GM12891 (cell line): ENCODE results near the gene ETV4.

Source experiments
- PAX5 ChIP-seq: IDR thresholded peaks from 2 replicates; pipeline ENCODE4 v1.6.1; 2011; ENCODE audit warnings: low read length, moderate library complexity, mild to moderate bottlenecking; ENCODE audit not compliant: insufficient read depth, severe bottlenecking
- POLR2A ChIP-seq: IDR thresholded peaks from 2 replicates; pipeline ENCODE4 v1.6.1; 2011; ENCODE audit warnings: low read depth, low read length, control low read depth
- POLR2AphosphoS5 ChIP-seq: IDR thresholded peaks from 2 replicates; pipeline ENCODE4 v1.6.1; 2011; ENCODE audit warnings: low read depth, low read length, control low read depth
- POU2F2 ChIP-seq: IDR thresholded peaks from 2 replicates; pipeline ENCODE4 v1.6.1; 2011; ENCODE audit warnings: low read depth, mild to moderate bottlenecking, control low read depth, low read length, moderate library complexity
- SPI1 ChIP-seq: IDR thresholded peaks from 2 replicates; pipeline ENCODE4 v1.6.1; 2011; ENCODE audit warnings: low read depth, low read length, control low read depth
- TAF1 ChIP-seq: IDR thresholded peaks from 2 replicates; pipeline ENCODE4 v1.6.1; 2011; ENCODE audit warnings: low read depth, low read length, control low read depth

DNA sequence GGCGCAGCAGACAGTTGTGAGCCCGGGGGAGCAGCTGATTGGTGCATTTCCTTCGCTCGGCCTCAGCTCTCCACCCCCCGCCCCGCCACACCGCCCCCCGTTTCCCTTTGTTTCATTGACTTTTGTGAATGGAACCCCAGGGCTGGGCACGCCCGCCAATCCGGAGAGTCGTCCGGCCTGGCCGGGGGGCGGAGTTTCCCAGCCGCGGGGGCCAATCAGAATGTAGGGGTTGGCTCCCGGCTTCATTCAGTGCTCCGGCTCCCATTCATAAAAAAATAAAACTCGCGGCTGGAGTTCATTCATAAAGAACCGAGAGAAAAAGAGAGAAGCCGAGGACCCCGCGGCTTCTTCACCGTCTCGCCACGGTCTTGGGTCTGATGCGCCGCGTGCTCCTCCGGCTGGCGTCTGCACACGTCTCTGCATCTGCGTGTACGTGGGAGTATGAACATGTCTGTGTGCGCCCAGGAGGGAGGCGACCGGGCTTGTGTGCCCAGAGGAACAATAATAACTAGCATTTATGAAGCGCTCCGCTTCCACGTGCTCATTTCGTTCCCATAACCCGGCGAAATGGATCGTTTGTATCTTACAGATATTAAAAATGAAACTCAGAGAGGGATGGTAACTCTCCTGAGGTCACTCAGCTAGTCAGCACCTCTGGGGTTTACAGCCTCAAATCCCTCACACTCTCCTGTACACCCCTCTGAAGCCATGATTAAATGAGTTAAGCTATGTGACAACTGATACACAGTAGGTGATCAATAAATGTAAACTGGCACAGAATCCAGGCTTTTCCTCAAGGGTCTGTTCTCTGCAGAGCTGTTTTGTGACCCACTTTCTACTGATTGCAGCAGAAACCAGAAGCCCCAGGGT is at the start of gene ETV4:
- TF ChIP-seq POLR2A, result no peak
- TF ChIP-seq POLR2AphosphoS5, result no peak
- no peak for TF ChIP-seq TAF1
- no peak for TF ChIP-seq POU2F2
- no peak for TF ChIP-seq PAX5
- TF ChIP-seq SPI1, result no peak
